K562 (cell line): Measurements from ENCODE around the gene PMEPA1. TPM values are rescaled to one million over a fixed set of nuclear protein-coding genes. Genes with fewer than 3 reads are reported as not detected.

Experiments
- ATAC-seq: fragments of 200-7000 bp; cut with Tn5 transposase; 3 replicates; pipeline ENCODE4 v1.9.1; 2020; ENCODE audit warnings: moderate library complexity
- BruUV-seq: library from RNA; stranded (reverse); fragments of 400-500 nt; replicated peaks from 2 replicates; lab custom pipeline; 2021; lab: Mats Ljungman, UMichigan
- CTCF ChIA-PET: fragments of 300-600 bp; formaldehyde crosslinking; extraction: SDS; loops from one replicate; lab custom pipeline; 2021; ENCODE audit warnings: low intra/inter-chr PET ratio; lab: Yijun Ruan, JAX
- POLR2A ChIA-PET: fragments of 300-600, 350-650 bp; sonication (Branson Sonifier 250); formaldehyde crosslinking; extraction: SDS; loops from one replicate; lab custom pipeline; 2021; ENCODE audit warnings: antibody characterized with exemption, inconsistent platforms; lab: Yijun Ruan, JAX
- DNase-seq, 4 experiments: peaks; one replicate each; pipeline versions ENCODE4 v3.0.0 to v3.0.0-alpha.2; 2011 to 2018; ENCODE audit warnings: low spot score in 3 of 4, mixed read lengths in 3 of 4; ENCODE audit errors: extremely low read depth in 1 of 4
- FAIRE-seq: peaks from 2 replicates; lab custom pipeline; 2011; peaks lifted over from hg19 to GRCh38; lab: Jason Lieb, UNC
- H2AFZ ChIP-seq: 2 replicates; pipeline ENCODE4 v1.6.0; 2011; ENCODE audit warnings: low read depth, low read length, control low read depth, inconsistent platforms
- H3K27ac ChIP-seq: fragments of 200-600 bp; 3 replicates; pipeline ENCODE4 v1.8.0; 2011; ENCODE audit warnings: low read depth, mild to moderate bottlenecking, control low read depth, inconsistent platforms, low read length, moderate library complexity, mixed read lengths; ENCODE audit errors: extremely low read depth
- H3K27me3 ChIP-seq, 2 experiments: fragments of 300-600 bp in 1 of 2; 2 replicates in 1 of 2; 3 replicates in 1 of 2; pipeline versions ENCODE4 v1.6.0 to v1.8.0; 2011; ENCODE audit warnings: inconsistent platforms in 2 of 2, low read length in 2 of 2, mild to moderate bottlenecking in 1 of 2, mixed read lengths in 1 of 2, moderate library complexity in 1 of 2; ENCODE audit not compliant: control insufficient read depth in 2 of 2, insufficient read depth in 2 of 2
- H3K36me3 ChIP-seq: fragments of 300-600 bp; 3 replicates; pipeline ENCODE4 v1.8.0; 2011; ENCODE audit warnings: mild to moderate bottlenecking, low read length, inconsistent platforms; ENCODE audit not compliant: control insufficient read depth, insufficient read depth
- H3K4me1 ChIP-seq, 2 experiments: fragments of 200-600 bp in 1 of 2; replicated peaks in 1 of 2; 2 replicates in 1 of 2; 3 replicates in 1 of 2; pipeline versions ENCODE4 v1.5.1 to v1.8.0; 2011; ENCODE audit warnings: inconsistent platforms in 2 of 2, low read length in 2 of 2, mild to moderate bottlenecking in 1 of 2, mixed read lengths in 1 of 2, moderate library complexity in 1 of 2; ENCODE audit not compliant: control insufficient read depth in 2 of 2, insufficient read depth in 2 of 2
- H3K4me2 ChIP-seq: 2 replicates; pipeline ENCODE4 v1.6.1; 2011; ENCODE audit warnings: low read length, control low read depth, inconsistent platforms, mixed read lengths; ENCODE audit not compliant: insufficient read depth
- H3K4me3 ChIP-seq: fragments of 200-600 bp; sonication (generic), shearing (Covaris generic); 2 replicates; pipeline ENCODE4 v1.5.1; 2016; ENCODE audit warnings: control low read depth, inconsistent platforms
- H3K79me2 ChIP-seq: fragments of 200-600 bp; 3 replicates; pipeline ENCODE4 v1.8.0; 2011; ENCODE audit warnings: low read length, inconsistent platforms; ENCODE audit not compliant: control insufficient read depth, insufficient read depth
- H3K9ac ChIP-seq, 2 experiments: 2 replicates each; pipeline versions ENCODE4 v1.6.0 to v1.6.1; 2011; ENCODE audit warnings: low read depth in 2 of 2, low read length in 2 of 2, control low read depth in 1 of 2, inconsistent platforms in 1 of 2, mild to moderate bottlenecking in 1 of 2, mixed read lengths in 1 of 2; ENCODE audit not compliant: insufficient read depth in 1 of 2
- H3K9me1 ChIP-seq: one replicate; pipeline ENCODE4 v1.6.0; 2011; ENCODE audit warnings: inconsistent platforms, mild to moderate bottlenecking, low read length, moderate library complexity; ENCODE audit not compliant: control insufficient read depth, insufficient read depth
- H3K9me3 ChIP-seq: replicated peaks from 2 replicates; pipeline ENCODE4 v1.5.1; 2011; ENCODE audit warnings: low read depth, low read length, inconsistent platforms; ENCODE audit not compliant: control insufficient read depth, insufficient read depth
- H4K20me1 ChIP-seq: replicated peaks from 2 replicates; pipeline ENCODE4 v1.6.1; 2011; ENCODE audit warnings: low read length, inconsistent platforms, mixed read lengths; ENCODE audit not compliant: control insufficient read depth, insufficient read depth
- ARHGAP35 ChIP-seq: fragments of 450-650 bp; IDR thresholded peaks from 2 replicates; pipeline ENCODE4 v1.6.1; 2018; ENCODE audit not compliant: partially characterized antibody
- GMEB1 ChIP-seq: fragments of 250-450 bp; sonication (Bioruptor Pico); IDR thresholded peaks from 2 replicates; pipeline ENCODE4 v1.4.0; 2020; ENCODE audit warnings: mild to moderate bottlenecking
- HMBOX1 ChIP-seq: sonication (generic); IDR thresholded peaks from 2 replicates; pipeline ENCODE4 v1.6.1; 2016
- HOXB6 ChIP-seq: fragments of 250-450 bp; sonication (Bioruptor Pico); IDR thresholded peaks from 2 replicates; pipeline ENCODE4 v1.5.1; 2022; ENCODE audit warnings: mild to moderate bottlenecking, borderline replicate concordance
- KAT8 ChIP-seq: fragments of 450-650 bp; IDR thresholded peaks from 2 replicates; pipeline ENCODE4 v1.6.1; 2016; ENCODE audit warnings: low read depth, mild to moderate bottlenecking
- MCM5 ChIP-seq: fragments of 450-650 bp; IDR thresholded peaks from 2 replicates; pipeline ENCODE4 v1.6.1; 2016; ENCODE audit warnings: low read depth
- USF2 ChIP-seq: sonication (generic); formaldehyde crosslinking; IDR thresholded peaks from 2 replicates; pipeline ENCODE4 v1.5.0; 2020; ENCODE audit warnings: missing genetic modification reagents
- ZNF263 ChIP-seq: sonication (generic); formaldehyde crosslinking; IDR thresholded peaks from 2 replicates; pipeline ENCODE4 v1.8.0; 2022; ENCODE audit warnings: mild to moderate bottlenecking, missing genetic modification reagents, borderline replicate concordance
- ZNF57 ChIP-seq: fragments of 450-650 bp; formaldehyde crosslinking; IDR thresholded peaks from 2 replicates; pipeline ENCODE4 v1.4.0; 2020; ENCODE audit warnings: mild to moderate bottlenecking, moderate library complexity
- ZNF639 ChIP-seq, 2 experiments: fragments of 200-800 bp in 1 of 2; sonication (Bioruptor generic) in 1 of 2; sonication (generic) in 1 of 2; formaldehyde crosslinking in 1 of 2; IDR thresholded peaks in 1 of 2; conservative IDR thresholded peaks in 1 of 2; 2 replicates each; pipeline versions ENCODE4 v1.5.0 to v1.6.1; 2016 to 2020; ENCODE audit warnings: missing compliant biosample characterization in 1 of 2, missing genetic modification characterization in 1 of 2, missing genetic modification reagents in 1 of 2
- ZNF785 ChIP-seq: fragments of 250-450 bp; sonication (Bioruptor Pico); IDR thresholded peaks from 2 replicates; pipeline ENCODE4 v1.4.0; 2020; ENCODE audit warnings: mild to moderate bottlenecking
- WGBS: fragments of 100-300 bp; shearing (Covaris generic); methylation state at CpG from one replicate; pipeline ENCODE4 v1.1.6; 2016; ENCODE audit warnings: low coverage, mixed read lengths; ENCODE audit not compliant: insufficient coverage; ENCODE audit errors: missing lambda C conversion rate; 5-methylcytosine and 5-hydroxymethylcytosine counted together
- in situ Hi-C: fragments of 300-500 bp; cut with MboI; formaldehyde crosslinking; loops from 4 replicates; pipeline ENCODE4 v1.15.0; 2018; ENCODE audit warnings: inconsistent platforms, mixed read lengths
- intact Hi-C: fragments of 100-400 bp; cut with micrococcal nuclease; formaldehyde crosslinking; loops from 2 replicates; pipeline ENCODE4 v1.14.2; 2022
- polyA plus RNA-seq, 8 experiments: library from polyadenylated mRNA; depleted of rRNA in 4 of 8; stranded (reverse) in 5 of 8; unstranded in 3 of 8; fragments of >200 nt; fragmentation: Nextera tagmentation in 2 of 8; fragmentation: Illumina TruSeq in 1 of 8; extraction: Ambion mirVana in 2 of 8; extraction: Trizol in 1 of 8; gene quantifications; 2 replicates each; pipeline versions ENCODE4 v1.2.1 to v1.2.3, GENCODE V29; 2011 to 2014; ENCODE audit warnings: inconsistent platforms in 1 of 8, missing spikeins in 1 of 8
- total RNA-seq, 7 experiments: library from RNA; depleted of rRNA in 6 of 7; stranded (reverse); fragments of >200 nt in 6 of 7; fragmentation: Illumina TruSeq in 2 of 7; extraction: Trizol in 2 of 7; gene quantifications; 2 replicates each; pipeline versions ENCODE4 v1.2.1 to v1.2.3, GENCODE V29; 2011 to 2021; ENCODE audit warnings: low replicate concordance in 1 of 7

The PMEPA1 gene
- total and polyA plus RNA-seq, 9 of the 15 experiments (the other 6 are each of a cell fraction or from before 2014, with no cell fraction given), result 0.16 TPM; not detected in 8

- Histone ChIP-seq H3K27ac (no peak overlapping the region), H4K20me1 (peaks cover 7% of the 10 kb centered on the region), H3K27me3 (peaks cover 24 to 61% of the 10 kb centered on the region in 2 experiments; a peak in 4 of 5 replicates), H3K9me3 (no peaks in the 10 kb centered on the region), H3K4me1 (peaks cover 0 to 3% of the 10 kb centered on the region in 2 experiments; a peak in 4 of 5 replicates), H3K4me3 (no peak overlapping the region), H3K9ac (no peak overlapping the region), H3K36me3 (no peaks in the 10 kb centered on the region), H3K79me2 (no peaks in the 10 kb centered on the region), H2AFZ (no peak overlapping the region), H3K4me2 (no peak overlapping the region), H3K9me1 (no peaks in the 10 kb centered on the region)
- CTCF ChIA-PET, result interaction anchor here (1.3 kb wide), 1 partner anchor 587 kb away, joined by 6 read pairs; no protein-coding TSS in a partner anchor
- POLR2A ChIA-PET, result interaction anchor here (0.6 to 0.9 kb wide), 2 partner anchors 12 to 29 kb away, joined by 3 read pairs; no protein-coding TSS in a partner anchor
- WGBS, result 6% methylated on average over 7 of the region's 7 CpGs
- TF ChIP-seq MCM5 (no peak), HMBOX1 (no peak), ZNF639 (CRISPR knock-in tag; conservative IDR thresholded peaks at IDR 0.05 in 1 of 2, IDR thresholded peaks at IDR 0.05 in 1 of 2) (no peak), ZNF57 (CRISPR knock-in tag) (no peak), USF2 (CRISPR knock-in tag) (no peak), ZNF263 (CRISPR knock-in tag) (no peak), GMEB1 (no peak), ARHGAP35 (no peak), HOXB6 (CRISPR knock-in tag) (no peak), KAT8 (no peak), ZNF785 (CRISPR knock-in tag) (no peak)
- ATAC-seq (no peak), DNase-seq (no peak), FAIRE-seq (no peak)
- BruUV-seq, result no TSS peak
- in situ Hi-C loops, result loop anchor here (25.0 kb wide), 1 partner anchor 590 kb away; no protein-coding TSS in a partner anchor
- intact Hi-C loops, result loop anchor here (1.0 kb wide), 1 partner anchor 31 kb away; no protein-coding TSS in a partner anchor
These were observed 87.6 kb downstream of the PMEPA1 start for GRCh38 chr20:57622201-57622570.
